Mesothelial cell of epicardium (in vitro differentiated cells): ENCODE data around the gene NFIX. TPM values are rescaled to one million over a fixed set of nuclear protein-coding genes. Genes with fewer than 3 reads are reported as not detected.

Source experiments
- DNase-seq, 2 experiments: peaks; one replicate each; pipeline ENCODE4 v3.0.0; 2021; ENCODE audit warnings: low spot score in 2 of 2; ENCODE audit not compliant: unreplicated experiment in 2 of 2
- H3K27ac Mint-ChIP-seq: 2 replicates; pipeline ENCODE4 v1.8.0; 2021; ENCODE audit warnings: mixed read lengths
- H3K27me3 Mint-ChIP-seq: 2 replicates; pipeline ENCODE4 v1.8.0; 2021; ENCODE audit warnings: low read depth, mixed read lengths
- H3K36me3 Mint-ChIP-seq: 2 replicates; pipeline ENCODE4 v1.8.0; 2021; ENCODE audit warnings: mixed read lengths
- H3K4me1 Mint-ChIP-seq: 2 replicates; pipeline ENCODE4 v1.8.0; 2021; ENCODE audit warnings: mixed read lengths
- H3K4me3 Mint-ChIP-seq: 2 replicates; pipeline ENCODE4 v1.8.0; 2021; ENCODE audit warnings: mild to moderate bottlenecking, moderate library complexity, mixed read lengths
- H3K9me3 Mint-ChIP-seq: 2 replicates; pipeline ENCODE4 v1.8.0; 2021; ENCODE audit warnings: mixed read lengths
- total RNA-seq: library from RNA; stranded (reverse); gene quantifications from 3 replicates; pipeline ENCODE4 v1.2.1, GENCODE V29; 2021
- TF ChIP-seq, protein P1 (sequence below): fragments of 200-600 bp; sonication (generic); IDR thresholded peaks from one replicate; pipeline ENCODE4 v1.5.0; 2021; ENCODE audit warnings: antibody characterized with exemption; ENCODE audit not compliant: unreplicated experiment

NFIX gene
- total RNA-seq, 1 donor from 2014 or later: 52.4 TPM

DNA sequence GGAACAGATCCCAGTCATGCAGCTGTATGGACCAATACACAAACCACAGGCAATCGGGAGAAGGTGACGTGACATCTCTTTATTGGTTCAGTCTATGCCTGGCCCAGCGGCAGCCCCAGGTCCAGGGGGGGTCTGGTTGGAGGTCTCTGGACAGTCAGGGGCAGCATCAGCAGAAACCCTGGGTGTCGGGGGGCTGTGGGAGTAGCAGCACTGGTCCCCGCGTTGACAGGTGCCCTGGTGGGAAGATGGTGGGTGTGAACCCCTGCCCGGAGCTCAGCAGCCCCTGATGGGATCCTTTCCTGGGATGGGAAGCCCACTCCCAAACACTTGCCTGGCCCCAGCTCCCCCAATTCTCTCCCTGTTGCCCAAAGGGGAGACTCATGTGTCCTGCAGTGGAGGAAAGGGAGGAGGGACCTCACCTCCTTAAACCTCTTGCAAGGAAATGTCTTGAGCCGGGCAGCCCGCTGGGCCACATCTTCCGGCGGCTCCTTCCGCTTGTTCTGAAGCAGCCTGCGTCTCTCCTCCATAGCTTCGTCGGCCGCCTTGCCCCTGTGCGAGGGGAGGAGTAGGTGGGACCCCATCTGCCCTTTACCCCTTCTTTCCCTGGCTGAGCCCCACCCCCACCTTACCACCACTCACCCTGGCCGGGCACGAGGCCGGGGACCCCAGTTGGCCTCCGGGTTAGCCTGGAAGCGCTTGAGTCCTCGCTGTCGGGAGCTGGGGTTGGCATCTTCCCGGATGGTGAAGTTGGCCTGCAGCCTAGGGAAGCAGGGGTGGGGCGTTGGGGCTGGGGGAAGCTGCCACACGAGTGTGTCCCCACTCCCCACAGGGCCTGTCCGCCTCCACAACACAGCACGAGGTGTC is 109.8 kb downstream of the NFIX start:
- DNase-seq: no peak
- Mint-ChIP-seq H3K27ac (no peak overlapping the region), H3K36me3 (peaks cover 6% of the 10 kb centered on the region), H3K9me3 (no peaks in the 10 kb centered on the region), H3K4me1 (peaks cover 4% of the 10 kb centered on the region), H3K27me3 (peaks cover 24% of the 10 kb centered on the region), H3K4me3 (no peak overlapping the region)
- TF ChIP-seq, protein P1, sequence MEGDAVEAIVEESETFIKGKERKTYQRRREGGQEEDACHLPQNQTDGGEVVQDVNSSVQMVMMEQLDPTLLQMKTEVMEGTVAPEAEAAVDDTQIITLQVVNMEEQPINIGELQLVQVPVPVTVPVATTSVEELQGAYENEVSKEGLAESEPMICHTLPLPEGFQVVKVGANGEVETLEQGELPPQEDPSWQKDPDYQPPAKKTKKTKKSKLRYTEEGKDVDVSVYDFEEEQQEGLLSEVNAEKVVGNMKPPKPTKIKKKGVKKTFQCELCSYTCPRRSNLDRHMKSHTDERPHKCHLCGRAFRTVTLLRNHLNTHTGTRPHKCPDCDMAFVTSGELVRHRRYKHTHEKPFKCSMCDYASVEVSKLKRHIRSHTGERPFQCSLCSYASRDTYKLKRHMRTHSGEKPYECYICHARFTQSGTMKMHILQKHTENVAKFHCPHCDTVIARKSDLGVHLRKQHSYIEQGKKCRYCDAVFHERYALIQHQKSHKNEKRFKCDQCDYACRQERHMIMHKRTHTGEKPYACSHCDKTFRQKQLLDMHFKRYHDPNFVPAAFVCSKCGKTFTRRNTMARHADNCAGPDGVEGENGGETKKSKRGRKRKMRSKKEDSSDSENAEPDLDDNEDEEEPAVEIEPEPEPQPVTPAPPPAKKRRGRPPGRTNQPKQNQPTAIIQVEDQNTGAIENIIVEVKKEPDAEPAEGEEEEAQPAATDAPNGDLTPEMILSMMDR: no peak

DNA sequence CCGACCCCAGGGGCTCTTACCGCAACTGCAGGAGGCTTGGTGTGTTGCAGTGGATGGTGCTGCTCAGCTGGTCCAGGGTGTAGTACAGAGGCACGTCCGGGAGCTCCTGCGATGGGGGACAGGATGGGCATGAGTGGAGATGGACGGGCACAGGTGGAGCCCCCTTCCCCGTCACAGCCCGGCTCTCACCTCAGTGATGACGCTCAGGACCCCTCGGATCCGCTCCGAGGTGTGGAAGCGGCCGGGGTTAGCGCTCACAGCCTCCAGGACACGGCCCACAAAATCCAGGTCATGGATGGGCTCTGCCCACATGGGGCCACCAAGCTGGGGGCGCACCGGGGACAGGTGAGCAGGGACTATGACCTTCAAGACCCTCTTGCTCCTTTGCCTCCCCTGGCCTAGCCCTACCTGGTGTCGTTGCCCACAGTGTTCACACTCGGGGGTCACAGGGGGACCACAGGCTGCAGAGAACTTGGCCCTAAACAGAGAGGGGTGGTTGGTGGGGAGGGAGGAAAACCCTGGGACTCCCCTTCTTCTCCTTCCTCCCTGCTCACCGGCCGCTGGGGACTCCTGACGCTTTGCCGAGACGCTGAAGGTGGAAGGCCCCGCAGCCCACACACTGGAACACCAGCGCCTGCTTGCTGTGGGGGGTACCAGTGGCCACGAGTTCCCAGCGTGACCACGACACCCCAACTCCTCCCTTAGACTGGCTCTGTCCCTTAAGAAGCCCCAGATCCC is 114.3 kb downstream of the NFIX start:
- Mint-ChIP-seq H3K4me1 (no peaks in the 10 kb centered on the region), H3K27me3 (no peaks in the 10 kb centered on the region), H3K9me3 (no peaks in the 10 kb centered on the region), H3K27ac (no peak overlapping the region), H3K36me3 (peaks cover 9% of the 10 kb centered on the region), H3K4me3 (no peak overlapping the region)
- TF ChIP-seq, protein P1: no peak
- no peak for DNase-seq

DNA sequence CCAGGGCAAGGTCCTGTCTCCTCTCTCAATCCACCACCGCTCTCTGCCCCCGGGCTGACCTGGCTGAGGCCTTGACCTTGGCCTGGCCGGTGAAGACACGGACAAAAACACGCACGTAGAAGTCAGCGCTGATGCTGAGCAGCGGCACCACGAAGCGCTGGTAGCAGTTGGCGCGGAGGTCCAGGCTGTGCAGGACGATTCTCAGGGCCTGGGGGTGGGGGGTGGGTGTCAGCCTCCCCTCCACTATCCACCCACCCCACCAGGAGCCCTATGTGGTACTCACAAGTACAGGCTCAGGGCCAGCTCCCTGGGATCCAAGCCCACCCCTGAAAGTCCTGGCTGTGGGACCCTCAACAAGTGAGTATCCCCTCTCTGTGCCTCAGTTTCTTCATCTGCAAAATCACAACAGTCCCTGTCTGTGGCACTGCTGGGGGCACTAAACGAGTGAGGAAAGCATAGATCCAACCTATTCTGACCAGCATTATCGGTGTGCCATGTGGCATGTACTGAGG is 114.9 kb downstream of the NFIX start:
- no peak overlapping the region for H3K27ac Mint-ChIP-seq

DNA sequence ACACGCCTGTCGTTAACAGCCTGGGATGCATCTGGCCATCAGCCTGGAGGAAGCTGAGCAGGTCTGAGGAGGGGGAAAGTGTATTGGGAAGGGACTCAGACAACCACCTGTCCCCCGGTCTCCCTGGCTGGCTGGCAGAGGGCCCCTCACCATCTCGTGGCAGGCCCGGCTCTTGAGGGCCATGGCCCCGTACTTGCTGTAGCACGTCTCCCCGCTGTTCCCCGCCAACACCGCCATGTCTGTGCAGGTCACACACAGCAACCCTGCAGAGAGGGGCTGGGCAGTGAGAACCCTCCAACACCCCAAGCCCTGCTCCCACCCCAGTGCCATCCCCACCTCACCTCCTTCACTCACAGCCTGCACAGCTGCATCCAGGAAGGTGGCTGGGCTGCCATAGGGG is 117.3 kb downstream of the NFIX start:
- Mint-ChIP-seq H3K4me1 (peaks cover 22% of the 10 kb centered on the region), H3K27ac (no peak overlapping the region), H3K27me3 (no peaks in the 10 kb centered on the region), H3K4me3 (no peak overlapping the region), H3K9me3 (no peaks in the 10 kb centered on the region), H3K36me3 (peaks cover 4% of the 10 kb centered on the region)
- DNase-seq: no peak
- TF ChIP-seq, protein P1: no peak

More for the DNA sequence above, 114.9 kb downstream of the NFIX start:
- Mint-ChIP-seq H3K4me3 (no peak overlapping the region), H3K9me3 (no peaks in the 10 kb centered on the region), H3K27me3 (no peaks in the 10 kb centered on the region), H3K4me1 (peaks cover 1% of the 10 kb centered on the region), H3K36me3 (peaks cover 7% of the 10 kb centered on the region)
- TF ChIP-seq, protein P1: no peak
- no peak for DNase-seq

DNA sequence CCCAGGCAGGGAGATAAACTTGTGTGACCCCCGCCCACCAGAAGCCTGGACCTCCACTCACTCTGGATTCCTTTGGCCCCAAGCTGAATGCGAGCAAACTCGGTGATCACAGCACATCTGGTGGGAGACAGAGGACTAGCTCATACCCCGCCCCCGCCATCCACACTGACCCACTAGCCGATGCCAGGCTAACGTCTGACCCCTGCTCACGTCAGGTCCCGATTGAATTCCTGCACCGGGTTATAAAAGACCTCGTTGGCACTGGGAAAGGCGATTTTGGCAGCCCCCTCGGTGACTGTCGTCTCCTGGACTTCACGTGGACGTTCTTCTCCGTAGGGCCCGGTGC is 120.6 kb downstream of the NFIX start:
- H3K4me3 Mint-ChIP-seq: peak overlapping the region; percentile 95
- peaks cover 2% of the 10 kb centered on the region for H3K36me3 Mint-ChIP-seq
- H3K27me3 Mint-ChIP-seq: no peaks in the 10 kb centered on the region
- TF ChIP-seq, protein P1: no peak
- H3K4me1 Mint-ChIP-seq: peaks cover 38% of the 10 kb centered on the region
- DNase-seq: no peak
- no peaks in the 10 kb centered on the region for H3K9me3 Mint-ChIP-seq
- peak overlapping the region; percentile 97 for H3K27ac Mint-ChIP-seq
